ENCODE data around the gene S100A13. TPM values are rescaled to one million over a fixed set of nuclear protein-coding genes. Genes with fewer than 3 reads are reported as not detected.

Gene S100A13
- 148 to 177 TPM (median 176 TPM) in 5 replicates for total RNA-seq (2022; extraction: Qiagen RNA extraction; ENCODE audit: low read depth)

GRCh38 chr1:153626904-153627714 is at the start of gene S100A13:
Gene S100A13 (minus strand): TSS chr1:153627505. CDS start chr1:153626472, 1,033 bp downstream.

DNA sequence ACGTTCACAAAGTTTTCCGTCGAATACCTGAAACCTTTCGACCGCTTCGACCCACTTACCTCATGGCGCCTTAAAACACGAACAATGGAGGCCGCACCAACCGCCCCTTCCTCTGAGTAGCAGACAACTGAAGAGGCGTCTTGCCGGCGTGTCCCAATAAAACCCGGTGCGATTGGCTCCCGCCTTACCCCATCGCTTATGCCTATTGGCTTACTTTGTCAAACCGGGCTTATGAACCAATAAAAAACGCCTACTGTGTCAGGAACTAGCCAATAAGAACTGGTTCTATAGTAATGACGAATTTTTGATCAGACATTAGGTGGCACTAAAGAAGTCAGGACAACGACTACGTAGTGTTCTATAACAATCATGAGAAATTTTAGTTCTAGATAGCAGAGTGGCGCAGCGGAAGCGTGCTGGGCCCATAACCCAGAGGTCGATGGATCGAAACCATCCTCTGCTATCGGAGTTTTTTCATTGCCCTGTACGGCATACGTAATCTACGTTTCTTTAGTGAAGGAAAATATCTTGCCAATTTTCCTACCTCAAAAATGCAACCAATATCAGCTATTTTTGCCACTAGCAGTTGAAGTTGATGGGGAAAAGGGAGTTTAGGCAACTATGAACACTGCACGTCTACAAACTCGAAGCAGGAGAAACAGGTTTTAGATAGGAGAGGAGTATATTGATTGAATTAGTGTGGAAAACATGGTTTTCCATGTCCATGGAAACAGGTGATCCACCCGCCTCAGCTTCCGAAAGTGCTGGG is 43.7 kb upstream of the S100A13 start, which contains the start of gene ILF2:
Gene ILF2, minus strand, starts transcription at position 135 of the 769 bp plus-strand sequence. Its CDS starts 71 bp downstream, at position 64.

DNA sequence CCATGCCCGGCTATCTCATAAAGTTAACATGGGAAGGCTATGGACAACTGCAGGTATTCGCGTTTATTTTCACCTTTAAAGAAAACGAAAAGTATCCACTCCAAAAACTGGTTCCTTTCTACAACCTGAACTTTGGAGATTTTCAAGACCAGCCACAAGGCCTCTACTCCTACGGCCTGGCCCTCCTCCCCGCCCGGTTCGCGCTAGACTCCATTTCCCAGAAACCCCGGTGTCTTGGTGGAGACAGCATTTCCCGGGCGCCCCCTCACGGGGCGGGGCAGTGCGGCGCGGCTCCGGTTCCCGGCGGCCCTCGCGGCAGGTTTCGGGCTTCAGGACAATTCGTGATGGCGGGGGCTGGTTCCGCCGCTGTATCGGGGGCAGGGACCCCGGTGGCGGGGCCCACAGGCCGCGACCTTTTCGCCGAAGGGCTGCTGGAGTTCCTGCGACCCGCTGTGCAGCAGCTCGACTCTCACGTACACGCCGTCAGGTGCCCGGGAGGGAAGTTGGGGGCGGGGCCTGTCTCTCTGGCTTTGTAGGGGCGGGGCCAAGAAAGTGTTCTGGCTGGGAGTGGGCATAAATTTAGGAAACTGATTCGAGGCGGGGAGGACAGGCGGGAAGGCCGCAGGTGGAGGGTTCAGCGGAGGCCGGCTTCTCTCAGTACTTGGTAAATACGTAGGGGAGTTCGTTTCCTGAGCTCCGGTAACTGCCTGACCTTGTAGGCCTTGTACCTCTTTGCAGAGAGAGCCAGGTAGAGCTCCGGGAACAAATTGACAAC is 31.3 kb upstream of the S100A13 start, which contains the start of gene SNAPIN:
Gene SNAPIN, plus strand, starts transcription at position 304 of the 775 bp plus-strand sequence. Its CDS starts 41 bp downstream, at position 345.

DNA sequence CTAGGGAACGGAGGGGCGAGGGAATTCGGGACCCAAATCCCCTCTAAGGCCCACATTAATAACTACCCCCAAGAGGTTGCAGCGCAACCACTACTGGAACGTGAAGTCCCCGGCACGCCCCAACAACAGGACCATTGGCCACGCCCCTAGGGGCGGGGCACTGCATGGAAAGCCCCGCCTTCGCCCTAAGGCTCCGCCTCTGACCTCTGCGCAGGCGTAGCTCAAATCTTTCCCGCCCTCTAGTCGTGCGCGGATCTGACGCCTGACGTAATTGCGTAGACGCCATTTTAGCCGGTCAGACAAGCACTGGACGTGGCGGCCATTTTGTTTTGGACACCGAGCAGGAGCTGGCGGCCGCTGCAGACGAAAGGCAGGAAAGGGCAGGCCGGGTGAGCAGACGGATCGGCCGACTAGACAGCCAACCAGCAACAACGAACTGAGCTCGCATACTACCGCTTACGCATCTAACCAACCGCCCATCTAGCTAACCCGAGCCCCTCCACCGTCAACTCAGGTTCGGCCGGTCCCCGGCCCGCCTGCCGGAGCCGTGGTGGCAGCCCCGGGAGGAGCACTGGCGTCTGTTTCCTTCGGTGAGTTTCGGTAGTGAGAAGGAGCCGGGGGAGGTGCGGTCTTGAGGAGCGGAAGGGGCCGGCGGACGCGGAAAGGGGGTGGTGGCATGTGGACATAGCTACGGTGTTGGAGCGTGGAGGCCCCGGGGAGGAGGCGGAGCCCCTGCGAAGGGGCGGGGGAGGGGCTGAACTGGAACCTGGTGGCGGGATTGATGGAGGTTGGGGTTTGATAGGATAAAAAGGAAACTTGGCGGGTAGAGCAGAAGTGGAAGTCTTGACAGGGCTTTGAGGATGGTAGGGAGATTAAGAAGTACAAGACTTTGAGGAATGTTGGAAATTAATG is 6.7 kb upstream of the S100A13 start, which contains the start of gene CHTOP:
Gene CHTOP, plus strand, starts transcription at position 313 of the 912 bp plus-strand sequence. CDS start 2,523 bp downstream, outside the sequence.

DNA sequence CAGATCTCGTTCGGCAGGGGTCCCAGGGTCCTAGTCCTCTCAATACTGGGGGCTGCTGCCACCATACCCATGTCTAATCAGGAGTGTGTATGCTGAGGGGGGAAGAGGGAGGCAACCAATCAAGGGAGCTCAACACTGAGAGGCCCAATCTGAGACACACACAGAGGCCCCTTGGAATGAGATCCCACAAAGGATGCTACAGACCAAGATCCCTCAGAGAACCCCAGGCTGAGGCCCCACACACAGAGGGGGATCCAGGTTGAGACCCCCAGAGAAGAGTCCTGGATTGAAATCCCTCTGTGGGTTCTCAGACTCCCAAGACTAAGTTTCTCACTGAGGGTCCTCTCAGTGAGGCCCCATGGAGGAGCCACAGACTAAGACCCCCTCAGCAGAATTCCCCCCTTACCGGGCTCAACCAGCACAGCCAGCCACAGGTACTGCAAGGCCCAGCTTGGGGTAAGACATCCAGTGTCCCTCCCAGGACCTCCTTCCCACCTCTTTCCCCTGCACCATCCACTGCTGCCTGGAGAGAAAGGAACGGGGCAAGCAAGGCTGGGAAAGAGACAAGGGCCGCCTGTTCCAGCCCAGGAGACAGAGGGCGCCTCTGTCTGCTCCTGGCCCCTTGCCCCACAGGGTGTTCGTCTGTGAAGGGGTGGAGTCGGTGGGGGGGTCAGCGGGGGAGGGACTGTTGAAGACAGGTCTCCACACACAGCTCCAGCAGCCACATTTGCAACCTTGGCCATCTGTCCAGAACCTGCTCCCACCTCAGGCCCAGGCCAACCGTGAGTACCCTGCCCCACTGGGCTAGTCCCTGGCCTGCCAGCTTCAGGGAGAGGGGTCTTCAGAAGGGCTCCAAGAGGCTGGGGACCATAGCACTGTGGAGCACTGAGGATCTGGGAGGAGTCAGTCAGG is 666 bp upstream of the S100A13 start, which contains the start of gene S100A1:
Gene S100A1, plus strand, starts transcription at position 720 of the 912 bp plus-strand sequence. CDS start 2,088 bp downstream, outside the sequence.

DNA sequence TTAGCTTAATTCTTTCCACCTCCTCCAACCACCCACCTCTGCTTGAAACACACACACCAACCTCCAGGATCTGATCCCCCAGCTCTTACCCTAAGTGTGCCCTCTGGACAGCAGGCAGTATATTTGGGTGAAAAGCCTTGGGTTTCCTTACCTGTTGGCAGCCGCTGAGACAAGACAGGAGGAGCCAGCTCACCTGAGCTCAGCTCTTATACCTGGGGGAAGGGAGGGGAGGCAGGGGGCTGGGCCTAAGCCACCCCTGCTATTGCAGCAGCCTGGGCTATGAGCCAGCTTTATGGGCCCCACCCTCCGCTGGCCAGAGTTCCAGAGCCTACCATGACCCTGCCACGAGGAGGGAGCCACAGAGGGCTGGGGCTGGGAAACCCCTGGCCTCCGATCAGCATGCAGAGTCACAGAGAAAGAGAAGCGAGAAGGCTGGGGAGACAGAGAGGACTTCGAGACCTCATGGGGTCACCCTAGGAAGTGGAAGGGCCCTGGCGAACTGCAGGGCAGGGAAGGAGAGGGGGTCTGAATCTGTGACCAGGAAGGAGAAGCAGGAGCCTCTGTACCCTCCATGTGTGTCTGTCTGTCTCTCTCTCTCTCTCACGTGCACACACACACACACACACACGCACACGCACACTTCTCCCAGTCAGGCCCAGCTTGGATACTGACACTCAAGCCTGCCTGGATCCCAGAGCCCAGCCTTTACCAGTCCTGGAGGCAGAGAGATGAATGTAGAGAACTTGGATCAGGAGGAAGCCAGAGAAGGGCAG is 11.0 kb downstream of the S100A13 start, which contains the start of gene S100A14:
Gene S100A14, minus strand, starts transcription at position 182 of the 773 bp plus-strand sequence. CDS start 467 bp downstream, outside the sequence.

DNA sequence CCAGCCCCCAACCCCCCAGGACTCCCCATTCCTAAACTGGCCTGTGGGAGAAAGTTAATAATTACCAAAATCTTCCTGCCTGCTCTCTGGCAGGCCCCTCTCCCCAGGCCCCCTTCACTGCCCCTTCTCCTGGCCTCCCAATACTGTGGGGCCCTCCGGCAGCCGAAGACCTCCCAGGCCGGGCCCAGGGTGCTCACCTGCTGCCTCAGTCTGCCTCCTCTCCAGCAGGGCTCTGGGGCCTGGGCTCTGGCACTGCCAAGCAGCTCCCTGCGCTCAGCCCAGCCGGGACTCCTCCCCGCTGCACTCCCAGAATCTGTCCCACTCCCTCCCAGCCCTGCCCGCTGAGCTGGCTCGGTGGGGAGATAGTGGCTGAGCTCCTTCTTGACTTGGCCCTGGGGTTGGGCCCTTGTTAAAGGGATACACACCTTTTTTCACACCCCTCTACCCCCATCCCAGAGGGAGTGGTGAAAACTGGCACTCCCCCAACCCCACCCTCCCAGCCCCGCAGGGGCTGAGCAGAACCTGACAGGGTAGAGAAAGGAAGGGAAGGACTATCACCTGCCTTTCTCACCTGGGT is 14.5 kb downstream of the S100A13 start, which contains the start of gene S100A16:
Gene S100A16, minus strand, starts transcription at position 383 of the 577 bp plus-strand sequence. CDS start 4,986 bp downstream, outside the sequence.

Other genes starting within 250 kb of the S100A13 start
- not detected in 5 replicates for gene S100A8, start 236.4 kb downstream of the S100A13 start, total RNA-seq (2022; extraction: Qiagen RNA extraction; ENCODE audit: low read depth)
- not detected in 5 replicates for gene S100A7A, start 211.0 kb downstream of the S100A13 start, total RNA-seq (2022; extraction: Qiagen RNA extraction; ENCODE audit: low read depth)
- not detected in 5 replicates for gene S100A7, start 166.9 kb downstream of the S100A13 start, total RNA-seq (2022; extraction: Qiagen RNA extraction; ENCODE audit: low read depth)
- gene S100A6, start 91.5 kb downstream of the S100A13 start, total RNA-seq (2022; extraction: Qiagen RNA extraction; ENCODE audit: low read depth) = 3,123 to 3,674 TPM (median 3,479 TPM) in 5 replicates
- 0.65 to 1.2 TPM (median 0.79 TPM) in 5 replicates for gene S100A5, start 86.6 kb downstream of the S100A13 start, total RNA-seq (2022; extraction: Qiagen RNA extraction; ENCODE audit: low read depth)
- 1,624 to 1,839 TPM (median 1,665 TPM) in 5 replicates for gene S100A4, start 81.7 kb downstream of the S100A13 start, total RNA-seq (2022; extraction: Qiagen RNA extraction; ENCODE audit: low read depth)
- 88.7 to 106 TPM (median 92.8 TPM) in 5 replicates for gene S100A3, start 78.2 kb downstream of the S100A13 start, total RNA-seq (2022; extraction: Qiagen RNA extraction; ENCODE audit: low read depth)
- gene S100A2, start 61.7 kb downstream of the S100A13 start, total RNA-seq (2022; extraction: Qiagen RNA extraction; ENCODE audit: low read depth) = 20.0 to 26.2 TPM (median 24.5 TPM) in 5 replicates
- gene S100A16, start 14.4 kb downstream of the S100A13 start, total RNA-seq (2022; extraction: Qiagen RNA extraction; ENCODE audit: low read depth) = 412 to 491 TPM (median 455 TPM) in 5 replicates
- 0.40 to 0.79 TPM (median 0.50 TPM) in 5 replicates for gene S100A14, start 11.2 kb downstream of the S100A13 start, total RNA-seq (2022; extraction: Qiagen RNA extraction; ENCODE audit: low read depth)
- gene S100A1, start 929 bp upstream of the S100A13 start, total RNA-seq (2022; extraction: Qiagen RNA extraction; ENCODE audit: low read depth) = 0.55 to 0.96 TPM (median 0.86 TPM) in 4 of 5 replicates, not detected in the other
- 63.4 to 84.0 TPM (median 77.0 TPM) in 5 replicates for gene CHTOP, start 6.6 kb upstream of the S100A13 start, total RNA-seq (2022; extraction: Qiagen RNA extraction; ENCODE audit: low read depth)
- 52.0 to 63.2 TPM (median 56.4 TPM) in 5 replicates for gene SNAPIN, start 31.2 kb upstream of the S100A13 start, total RNA-seq (2022; extraction: Qiagen RNA extraction; ENCODE audit: low read depth)
- 268 to 297 TPM (median 278 TPM) in 5 replicates for gene ILF2, start 43.5 kb upstream of the S100A13 start, total RNA-seq (2022; extraction: Qiagen RNA extraction; ENCODE audit: low read depth)
- gene NPR1, start 51.2 kb upstream of the S100A13 start, total RNA-seq (2022; extraction: Qiagen RNA extraction; ENCODE audit: low read depth) = 0.80 to 1.2 TPM (median 0.95 TPM) in 5 replicates
- 18.5 to 22.8 TPM (median 21.8 TPM) in 5 replicates for gene INTS3, start 100.5 kb upstream of the S100A13 start, total RNA-seq (2022; extraction: Qiagen RNA extraction; ENCODE audit: low read depth)
- 1.2 to 3.5 TPM (median 1.5 TPM) in 5 replicates for gene SLC27A3, start 147.9 kb upstream of the S100A13 start, total RNA-seq (2022; extraction: Qiagen RNA extraction; ENCODE audit: low read depth)